Activated CD8-positive, alpha-beta memory T cell treated with anti-CD3 and anti-CD28 coated beads, Interleukin-2, amount 50 U/mL, for 24 hours (primary cell): ENCODE measurements around the gene MAST2.

ENCODE experiments used
- DNase-seq: peaks from one replicate; pipeline ENCODE4 v3.0.0-alpha.2; 2020; ENCODE audit errors: extremely low read depth

Gene MAST2

GRCh38 chr1:46065405-46065804 is 262.0 kb downstream of the MAST2 start:
- DNase-seq = no peak

- DNase-seq = no peak
Measured at GRCh38 chr1:46067652-46068051, 264.2 kb downstream of the MAST2 start.

- DNase-seq = no peak
Measured at GRCh38 chr1:46068525-46068924, 265.1 kb downstream of the MAST2 start.

GRCh38 chr1:46070164-46070814 is 266.9 kb downstream of the MAST2 start:
- no peak for DNase-seq

- no peak for DNase-seq
Measured at GRCh38 chr1:46072975-46073374, 269.6 kb downstream of the MAST2 start.

GRCh38 chr1:46076343-46076742 is 272.9 kb downstream of the MAST2 start:
- no peak for DNase-seq

GRCh38 chr1:46077644-46078043 is 274.2 kb downstream of the MAST2 start:
- no peak for DNase-seq

- no peak for DNase-seq
Measured at GRCh38 chr1:46080257-46080656, 276.8 kb downstream of the MAST2 start.

GRCh38 chr1:46081206-46081605 is 277.8 kb downstream of the MAST2 start:
- no peak for DNase-seq

- DNase-seq = no peak
Measured at GRCh38 chr1:46081619-46082018, 278.2 kb downstream of the MAST2 start.

GRCh38 chr1:46083579-46083978 is 280.2 kb downstream of the MAST2 start:
- no peak for DNase-seq

GRCh38 chr1:46084553-46085451 is 281.4 kb downstream of the MAST2 start:
- no peak for DNase-seq
